ENCODE results near the gene TBC1D2B.
A peak's percentile ranks its signal among the peaks of the same experiment; 100 is the strongest.

- no peak for TF ChIP-seq POLR2A (IDR thresholded peaks at IDR 0.05)
- TF ChIP-seq CTCF (IDR thresholded peaks at IDR 0.05 in 8 of 11, conservative IDR thresholded peaks at IDR 0.05 in 3 of 11): no peak
- TF ChIP-seq POLR2AphosphoS5 (IDR thresholded peaks at IDR 0.05): peak in 2 of 3 donors; percentile 54 to 71
Measured at GRCh38 chr15:78035321-78035751, 42.2 kb downstream of the TBC1D2B start.

Measured in spleen (tissue), 7 donors.